D721Med (cell line): Measurements from ENCODE around the gene UNC13A.
"Not testable (repeated sequence)": the region's sequence is repeated elsewhere in the genome, so short reads cannot be mapped to it uniquely, and the experiment has no call there.

ENCODE experiments used
- DNase-seq: peaks from one replicate; pipeline ENCODE4 v3.0.0; 2011; ENCODE audit warnings: low spot score; ENCODE audit not compliant: insufficient read length
- FAIRE-seq: peaks from 2 replicates; lab custom pipeline; 2011; peaks lifted over from hg19 to GRCh38; lab: Jason Lieb, UNC
- TF ChIP-seq, protein P1 (sequence below): IDR thresholded peaks from 2 replicates; pipeline ENCODE4 v1.5.1; 2012; ENCODE audit warnings: mild to moderate bottlenecking, control low read depth; ENCODE audit not compliant: insufficient read depth; ENCODE audit errors: missing control alignments

UNC13A gene

DNA sequence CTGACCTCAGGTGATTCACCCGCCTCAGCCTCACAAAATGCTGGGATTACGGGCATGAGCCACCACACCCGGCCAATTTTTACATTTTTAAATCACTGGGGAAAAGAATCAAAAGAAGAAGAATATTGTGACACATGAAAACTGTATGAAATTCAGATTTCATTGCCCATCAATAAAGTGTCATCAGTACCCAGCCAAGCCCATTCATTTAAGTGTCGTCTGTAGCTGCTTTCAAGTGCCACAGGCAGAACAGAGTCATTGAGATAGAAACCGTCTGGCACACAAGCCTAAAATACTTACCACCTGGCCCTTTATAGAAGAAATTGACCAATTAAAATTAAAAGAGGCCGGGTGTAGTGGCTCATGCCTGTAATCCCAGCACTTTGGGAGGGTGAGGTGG is 117.4 kb downstream of the UNC13A start:
- no peak for DNase-seq
- no peak for FAIRE-seq
- TF ChIP-seq, protein P1, sequence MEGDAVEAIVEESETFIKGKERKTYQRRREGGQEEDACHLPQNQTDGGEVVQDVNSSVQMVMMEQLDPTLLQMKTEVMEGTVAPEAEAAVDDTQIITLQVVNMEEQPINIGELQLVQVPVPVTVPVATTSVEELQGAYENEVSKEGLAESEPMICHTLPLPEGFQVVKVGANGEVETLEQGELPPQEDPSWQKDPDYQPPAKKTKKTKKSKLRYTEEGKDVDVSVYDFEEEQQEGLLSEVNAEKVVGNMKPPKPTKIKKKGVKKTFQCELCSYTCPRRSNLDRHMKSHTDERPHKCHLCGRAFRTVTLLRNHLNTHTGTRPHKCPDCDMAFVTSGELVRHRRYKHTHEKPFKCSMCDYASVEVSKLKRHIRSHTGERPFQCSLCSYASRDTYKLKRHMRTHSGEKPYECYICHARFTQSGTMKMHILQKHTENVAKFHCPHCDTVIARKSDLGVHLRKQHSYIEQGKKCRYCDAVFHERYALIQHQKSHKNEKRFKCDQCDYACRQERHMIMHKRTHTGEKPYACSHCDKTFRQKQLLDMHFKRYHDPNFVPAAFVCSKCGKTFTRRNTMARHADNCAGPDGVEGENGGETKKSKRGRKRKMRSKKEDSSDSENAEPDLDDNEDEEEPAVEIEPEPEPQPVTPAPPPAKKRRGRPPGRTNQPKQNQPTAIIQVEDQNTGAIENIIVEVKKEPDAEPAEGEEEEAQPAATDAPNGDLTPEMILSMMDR = no peak

- not testable (repeated sequence) for DNase-seq, FAIRE-seq
These were observed 117.9 kb downstream of the UNC13A start for GRCh38 chr19:17570291-17570690.

GRCh38 chr19:17567940-17568339 is 120.2 kb downstream of the UNC13A start:
- no peak for FAIRE-seq
- TF ChIP-seq, protein P1 = no peak

GRCh38 chr19:17565611-17566010 is 122.5 kb downstream of the UNC13A start:
- FAIRE-seq (no peak), DNase-seq (no peak)
- TF ChIP-seq, protein P1 = no peak

More at GRCh38 chr19:17567940-17568339, 120.2 kb downstream of the UNC13A start:
- DNase-seq = no peak

DNA sequence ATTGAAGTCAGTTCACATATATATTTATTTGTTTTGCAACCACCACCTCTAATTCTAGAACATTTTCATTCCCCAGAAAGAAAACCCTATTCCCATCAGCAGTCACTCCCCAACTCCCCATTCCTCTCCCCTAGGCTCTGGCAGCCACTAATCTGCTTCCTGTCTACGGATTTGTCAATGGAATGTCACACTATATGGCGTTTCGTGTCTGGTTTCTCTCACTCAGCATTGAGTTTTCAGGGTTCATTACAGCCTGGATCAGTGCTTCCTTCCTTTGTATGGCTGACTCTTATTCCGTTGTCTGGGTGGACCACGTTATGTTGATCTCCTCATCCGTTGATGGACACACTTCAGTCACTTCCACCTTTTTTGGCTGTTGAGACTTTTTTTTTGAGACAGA is 123.4 kb downstream of the UNC13A start:
- DNase-seq (no peak), FAIRE-seq (no peak)
- TF ChIP-seq, protein P1 = no peak

DNA sequence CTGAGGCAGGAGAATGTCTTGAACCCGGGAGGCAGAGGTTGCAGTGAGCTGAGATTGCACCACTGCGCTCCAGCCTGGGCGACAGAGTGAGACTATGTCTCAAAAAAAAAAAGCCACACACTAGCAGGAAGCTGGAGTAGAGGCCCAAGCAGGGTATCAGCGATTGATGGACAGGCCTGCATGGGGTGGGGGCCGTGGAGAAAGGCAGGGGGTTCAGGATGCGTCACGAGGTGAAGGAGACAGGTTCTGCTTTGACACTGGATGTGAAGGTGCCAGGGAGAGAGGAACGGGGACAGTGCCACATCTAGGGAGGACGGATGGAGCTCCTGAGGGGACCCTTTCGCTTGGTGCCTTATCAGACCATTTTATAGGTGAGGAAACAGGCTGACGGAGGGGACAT is 125.6 kb downstream of the UNC13A start:
- TF ChIP-seq, protein P1 = no peak
- FAIRE-seq = no peak
- no peak for DNase-seq

- DNase-seq = no peak
- FAIRE-seq = no peak
- TF ChIP-seq, protein P1 = no peak
These were observed 126.1 kb downstream of the UNC13A start for GRCh38 chr19:17562097-17562496.

DNA sequence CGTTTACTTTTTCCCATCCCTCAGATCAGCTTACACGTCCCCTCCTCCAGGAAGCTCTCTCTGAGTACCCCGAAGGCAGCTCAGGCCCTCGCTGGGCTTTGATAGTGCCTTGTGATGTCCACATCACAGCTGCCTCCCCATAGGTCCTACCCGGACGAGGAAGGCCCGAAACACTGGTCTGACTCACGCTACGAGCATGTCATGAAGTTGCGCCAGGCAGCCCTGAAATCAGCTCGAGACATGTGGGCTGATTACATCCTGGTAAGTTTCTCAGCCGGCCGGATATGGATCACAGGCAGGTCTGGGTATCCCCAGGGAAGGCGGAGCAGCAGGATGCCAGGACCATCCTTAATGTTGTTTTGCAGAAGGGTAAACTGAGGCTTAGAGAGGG is 128.0 kb downstream of the UNC13A start:
- TF ChIP-seq, protein P1 = no peak
- DNase-seq (no peak), FAIRE-seq (no peak)
